ENCODE results near the gene ADGRF4. TPM values are rescaled to one million over a fixed set of nuclear protein-coding genes. Genes with fewer than 3 reads are reported as not detected.
A peak's percentile ranks its signal among the peaks of the same experiment; 100 is the strongest.

ADGRF4 gene, protein sequence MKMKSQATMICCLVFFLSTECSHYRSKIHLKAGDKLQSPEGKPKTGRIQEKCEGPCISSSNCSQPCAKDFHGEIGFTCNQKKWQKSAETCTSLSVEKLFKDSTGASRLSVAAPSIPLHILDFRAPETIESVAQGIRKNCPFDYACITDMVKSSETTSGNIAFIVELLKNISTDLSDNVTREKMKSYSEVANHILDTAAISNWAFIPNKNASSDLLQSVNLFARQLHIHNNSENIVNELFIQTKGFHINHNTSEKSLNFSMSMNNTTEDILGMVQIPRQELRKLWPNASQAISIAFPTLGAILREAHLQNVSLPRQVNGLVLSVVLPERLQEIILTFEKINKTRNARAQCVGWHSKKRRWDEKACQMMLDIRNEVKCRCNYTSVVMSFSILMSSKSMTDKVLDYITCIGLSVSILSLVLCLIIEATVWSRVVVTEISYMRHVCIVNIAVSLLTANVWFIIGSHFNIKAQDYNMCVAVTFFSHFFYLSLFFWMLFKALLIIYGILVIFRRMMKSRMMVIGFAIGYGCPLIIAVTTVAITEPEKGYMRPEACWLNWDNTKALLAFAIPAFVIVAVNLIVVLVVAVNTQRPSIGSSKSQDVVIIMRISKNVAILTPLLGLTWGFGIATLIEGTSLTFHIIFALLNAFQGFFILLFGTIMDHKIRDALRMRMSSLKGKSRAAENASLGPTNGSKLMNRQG
- total RNA-seq (not detected), polyA plus RNA-seq (under 1 TPM in 1 of 2 donors, not detected in 1; 0.02 TPM)

DNA sequence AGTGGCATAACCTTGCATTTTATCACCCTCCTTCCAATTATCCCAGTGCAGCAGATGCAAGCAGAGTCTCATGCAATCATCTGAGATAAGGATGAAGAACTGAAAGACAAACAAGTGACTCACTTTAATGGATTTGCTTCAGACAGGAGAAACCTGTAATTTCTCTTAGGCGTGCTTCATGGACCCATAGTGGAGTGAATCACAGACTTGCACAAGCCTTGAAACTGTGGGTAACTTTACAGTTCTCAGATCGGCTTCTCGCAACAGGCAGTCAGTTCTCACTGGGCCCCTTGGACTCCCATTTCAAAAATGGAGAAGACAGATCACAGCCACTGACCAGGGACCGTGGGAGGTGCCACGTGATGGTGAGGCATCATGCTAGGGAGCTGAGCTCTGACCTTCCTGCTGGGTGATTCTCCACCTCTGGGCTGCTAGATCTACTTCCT, at the start of gene ADGRF4:
Gene ADGRF4 (plus strand): TSS at position 239 of the 446 bp plus-strand sequence. CDS start 8,666 bp downstream, outside the sequence.
- peak in 1 of 4 donors; percentile 12 for ATAC-seq
- intact Hi-C loops (cut with DNase I): no loop called here
- Histone ChIP-seq H3K4me3 (no peak within 1 kb of the TSS), H3K36me3 (no peaks in the 10 kb centered on the region), H3K4me1 (no peaks in the 10 kb centered on the region), H3K27me3 (no peaks in the 10 kb centered on the region), H3K9me3 (no peaks in the 10 kb centered on the region), H3K27ac (no peak within 1 kb of the TSS)
- no peak for FAIRE-seq
- TF ChIP-seq, protein P1, sequence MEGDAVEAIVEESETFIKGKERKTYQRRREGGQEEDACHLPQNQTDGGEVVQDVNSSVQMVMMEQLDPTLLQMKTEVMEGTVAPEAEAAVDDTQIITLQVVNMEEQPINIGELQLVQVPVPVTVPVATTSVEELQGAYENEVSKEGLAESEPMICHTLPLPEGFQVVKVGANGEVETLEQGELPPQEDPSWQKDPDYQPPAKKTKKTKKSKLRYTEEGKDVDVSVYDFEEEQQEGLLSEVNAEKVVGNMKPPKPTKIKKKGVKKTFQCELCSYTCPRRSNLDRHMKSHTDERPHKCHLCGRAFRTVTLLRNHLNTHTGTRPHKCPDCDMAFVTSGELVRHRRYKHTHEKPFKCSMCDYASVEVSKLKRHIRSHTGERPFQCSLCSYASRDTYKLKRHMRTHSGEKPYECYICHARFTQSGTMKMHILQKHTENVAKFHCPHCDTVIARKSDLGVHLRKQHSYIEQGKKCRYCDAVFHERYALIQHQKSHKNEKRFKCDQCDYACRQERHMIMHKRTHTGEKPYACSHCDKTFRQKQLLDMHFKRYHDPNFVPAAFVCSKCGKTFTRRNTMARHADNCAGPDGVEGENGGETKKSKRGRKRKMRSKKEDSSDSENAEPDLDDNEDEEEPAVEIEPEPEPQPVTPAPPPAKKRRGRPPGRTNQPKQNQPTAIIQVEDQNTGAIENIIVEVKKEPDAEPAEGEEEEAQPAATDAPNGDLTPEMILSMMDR (IDR thresholded peaks at IDR 0.05): no peak
- DNase-seq: no peak
- 79 to 85% methylated on average over 5 of the region's 5 CpGs for WGBS, 2 donors

DNA sequence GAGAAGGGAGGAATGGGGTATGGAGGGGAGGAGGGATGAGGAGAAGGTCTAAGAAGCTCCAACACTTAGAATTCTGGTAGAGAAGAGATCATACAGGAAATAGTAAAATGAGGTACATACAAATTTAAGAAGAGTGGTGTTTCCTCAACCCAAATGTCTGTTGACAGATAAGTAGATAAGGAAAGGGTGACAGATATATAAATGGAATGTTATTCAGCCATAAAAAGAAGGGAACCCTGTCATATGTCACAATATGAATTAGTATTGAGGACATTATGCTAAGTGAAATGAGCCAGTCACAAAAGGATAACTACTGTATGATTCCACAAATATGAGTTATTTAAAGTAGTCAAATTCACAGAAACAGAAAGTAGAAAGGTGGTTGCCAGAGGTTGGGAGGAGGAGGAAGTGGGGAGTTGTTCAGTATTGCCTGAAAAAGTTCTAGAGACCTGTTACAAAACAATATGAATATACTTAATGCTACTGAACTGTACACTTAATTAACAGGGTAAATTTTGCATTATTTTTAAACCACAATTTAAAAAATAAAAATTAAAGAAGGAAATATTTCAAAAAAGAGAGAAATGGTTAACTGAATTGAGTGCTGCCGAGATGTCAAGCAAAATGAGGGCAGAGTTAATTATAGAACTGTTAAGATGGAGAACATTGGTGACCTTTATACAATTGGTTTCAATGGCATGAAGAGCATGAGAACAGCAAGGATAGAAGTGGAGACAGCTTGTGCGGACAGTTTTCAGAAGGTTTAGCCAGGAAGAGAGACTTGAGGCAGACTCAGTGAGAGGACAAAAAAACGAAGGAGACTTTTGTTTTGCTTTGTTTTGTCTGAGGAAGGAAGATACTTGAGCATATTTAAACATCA, 47.6 kb upstream of the ADGRF4 start:
- Histone ChIP-seq H3K36me3 (no peaks in the 10 kb centered on the region), H3K4me1 (no peaks in the 10 kb centered on the region), H3K27ac (no peak overlapping the region), H3K9me3 (no peaks in the 10 kb centered on the region), H3K27me3 (no peaks in the 10 kb centered on the region), H3K4me3 (no peak overlapping the region)
- DNase-seq: no peak
- WGBS, 2 donors: 56 to 57% methylated on average over 3 of the region's 3 CpGs
- TF ChIP-seq, protein P1 (IDR thresholded peaks at IDR 0.05): no peak
- intact Hi-C loops (cut with DNase I): no loop called here
- no peak for ATAC-seq
- no peak for FAIRE-seq

DNA sequence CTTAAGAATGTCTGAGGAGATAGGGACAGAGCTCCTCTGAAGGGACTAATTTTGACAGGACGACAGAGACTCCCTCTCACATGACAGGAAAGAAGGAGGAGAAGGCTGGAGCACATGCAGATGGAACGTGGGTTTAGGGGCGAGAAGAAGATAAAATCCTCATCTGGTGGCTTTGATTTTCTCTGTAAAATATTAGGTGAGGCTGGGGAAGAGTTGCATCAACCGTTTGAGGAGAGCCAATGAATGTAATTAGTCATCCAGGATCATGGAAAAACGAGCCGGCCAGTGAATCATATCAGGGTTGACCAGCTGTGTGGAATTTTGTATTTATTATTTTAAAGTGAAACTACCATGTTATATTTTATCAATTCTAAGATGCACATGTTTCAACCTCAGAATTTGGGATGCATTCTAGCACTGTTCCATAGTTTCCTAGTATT, 46.9 kb upstream of the ADGRF4 start:
- TF ChIP-seq, protein P1 (IDR thresholded peaks at IDR 0.05): no peak
- Histone ChIP-seq H3K27ac (no peak overlapping the region), H3K4me1 (no peaks in the 10 kb centered on the region), H3K4me3 (no peak overlapping the region), H3K36me3 (no peaks in the 10 kb centered on the region), H3K27me3 (no peaks in the 10 kb centered on the region), H3K9me3 (no peaks in the 10 kb centered on the region)
- ATAC-seq (no peak), FAIRE-seq (no peak), DNase-seq (no peak)
- intact Hi-C loops (cut with DNase I): no loop called here
- WGBS, 2 donors: 27 to 37% methylated on average over 6 of the region's 6 CpGs

DNA sequence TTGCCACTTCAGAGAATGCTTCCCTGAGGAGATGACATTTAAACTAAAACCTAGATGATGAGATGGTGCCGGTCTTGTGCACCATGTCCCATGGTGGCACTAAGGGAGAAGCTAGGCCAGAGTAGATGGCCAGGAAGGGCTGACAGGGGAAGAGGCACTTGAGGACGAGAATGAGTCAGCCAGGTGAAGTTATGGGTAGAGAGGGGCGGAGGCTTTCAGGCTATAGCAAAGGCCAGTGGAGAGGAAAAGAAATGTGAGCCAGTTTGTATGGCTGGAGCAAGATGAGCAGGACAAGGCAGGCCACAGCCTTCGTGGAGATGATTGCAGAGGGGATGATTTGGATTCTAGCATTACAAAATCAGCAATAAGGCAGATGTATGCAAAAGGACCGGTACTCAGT, 44.7 kb upstream of the ADGRF4 start:
- Histone ChIP-seq H3K4me3 (no peak overlapping the region), H3K4me1 (no peaks in the 10 kb centered on the region), H3K36me3 (no peaks in the 10 kb centered on the region), H3K27me3 (no peaks in the 10 kb centered on the region), H3K27ac (no peak overlapping the region), H3K9me3 (no peaks in the 10 kb centered on the region)
- ATAC-seq: no peak
- no peak for FAIRE-seq
- DNase-seq: no peak
- 81 to 90% methylated on average over 5 of the region's 5 CpGs for WGBS, 2 donors
- intact Hi-C loops (cut with DNase I): no loop called here
- TF ChIP-seq, protein P1 (IDR thresholded peaks at IDR 0.05): no peak

Data from pancreas (tissue), 10 donors.